ENCODE data around the gene ATAD3C.

- TF ChIP-seq, protein P1, sequence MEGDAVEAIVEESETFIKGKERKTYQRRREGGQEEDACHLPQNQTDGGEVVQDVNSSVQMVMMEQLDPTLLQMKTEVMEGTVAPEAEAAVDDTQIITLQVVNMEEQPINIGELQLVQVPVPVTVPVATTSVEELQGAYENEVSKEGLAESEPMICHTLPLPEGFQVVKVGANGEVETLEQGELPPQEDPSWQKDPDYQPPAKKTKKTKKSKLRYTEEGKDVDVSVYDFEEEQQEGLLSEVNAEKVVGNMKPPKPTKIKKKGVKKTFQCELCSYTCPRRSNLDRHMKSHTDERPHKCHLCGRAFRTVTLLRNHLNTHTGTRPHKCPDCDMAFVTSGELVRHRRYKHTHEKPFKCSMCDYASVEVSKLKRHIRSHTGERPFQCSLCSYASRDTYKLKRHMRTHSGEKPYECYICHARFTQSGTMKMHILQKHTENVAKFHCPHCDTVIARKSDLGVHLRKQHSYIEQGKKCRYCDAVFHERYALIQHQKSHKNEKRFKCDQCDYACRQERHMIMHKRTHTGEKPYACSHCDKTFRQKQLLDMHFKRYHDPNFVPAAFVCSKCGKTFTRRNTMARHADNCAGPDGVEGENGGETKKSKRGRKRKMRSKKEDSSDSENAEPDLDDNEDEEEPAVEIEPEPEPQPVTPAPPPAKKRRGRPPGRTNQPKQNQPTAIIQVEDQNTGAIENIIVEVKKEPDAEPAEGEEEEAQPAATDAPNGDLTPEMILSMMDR (conservative IDR thresholded peaks at IDR 0.05; ENCODE audit: low read depth, low read length): no peak
- no peak for TF ChIP-seq EZH2 (IDR thresholded peaks at IDR 0.05; ENCODE audit: low read length, unreplicated experiment)
These were observed 38.2 kb downstream of the ATAD3C start for GRCh38 chr1:1487701-1488100.

Data from PC-3 (cell line).